HepG2 (cell line): Measurements from ENCODE around the gene NRL. TPM values are rescaled to one million over a fixed set of nuclear protein-coding genes. Genes with fewer than 3 reads are reported as not detected.

ENCODE experiments used
- ATAC-seq: fragments of 200-7000 bp; cut with Tn5 transposase; 3 replicates; pipeline ENCODE4 v1.9.1; 2020; ENCODE audit warnings: mild to moderate bottlenecking, moderate library complexity
- BruUV-seq: library from RNA; stranded (reverse); fragments of 400-500 nt; replicated peaks from 2 replicates; lab custom pipeline; 2021; lab: Mats Ljungman, UMichigan
- CTCF ChIA-PET: fragments of 300-600 bp; formaldehyde crosslinking; extraction: SDS; loops from one replicate; lab custom pipeline; 2021; ENCODE audit warnings: low total read pairs, inconsistent platforms, low intra/inter-chr PET ratio; lab: Yijun Ruan, JAX
- POLR2A ChIA-PET: fragments of 350-600 bp; sonication (Branson Sonifier 250); formaldehyde crosslinking; loops from one replicate; lab custom pipeline; 2020; ENCODE audit warnings: antibody characterized with exemption, inconsistent platforms; lab: Yijun Ruan, JAX
- DNase-seq: peaks from one replicate; pipeline ENCODE4 v3.0.0-alpha.2; 2015; ENCODE audit warnings: low spot score
- FAIRE-seq: peaks from 3 replicates; lab custom pipeline; 2011; peaks lifted over from hg19 to GRCh38; lab: Jason Lieb, UNC
- H2AFZ ChIP-seq: one replicate; pipeline ENCODE4 v1.6.1; 2011; ENCODE audit warnings: low read length, inconsistent platforms
- H3K27ac ChIP-seq: fragments of 300-600 bp; 3 replicates; pipeline ENCODE4 v1.8.0; 2011; ENCODE audit warnings: mixed run types, mild to moderate bottlenecking, mixed read lengths, low read length, inconsistent platforms; ENCODE audit not compliant: insufficient read depth; ENCODE audit errors: extremely low read length
- H3K27me3 ChIP-seq, 2 experiments: fragments of 200-600 bp in 1 of 2; 2 replicates in 1 of 2; 3 replicates in 1 of 2; pipeline versions ENCODE4 v1.6.0 to v1.8.0; 2011; ENCODE audit warnings: low read length in 2 of 2, mild to moderate bottlenecking in 2 of 2, moderate library complexity in 2 of 2, inconsistent platforms in 1 of 2; ENCODE audit not compliant: insufficient read depth in 2 of 2, control insufficient read depth in 1 of 2
- H3K36me3 ChIP-seq, 2 experiments: fragments of 200-600 bp in 1 of 2; replicated peaks in 1 of 2; 2 replicates in 1 of 2; 3 replicates in 1 of 2; pipeline versions ENCODE4 v1.5.1 to v1.8.0; 2011; ENCODE audit warnings: low read length in 2 of 2, inconsistent platforms in 1 of 2; ENCODE audit not compliant: insufficient read depth in 2 of 2, control insufficient read depth in 1 of 2
- H3K4me1 ChIP-seq: 2 replicates; pipeline ENCODE4 v1.5.1; 2012; ENCODE audit warnings: low read length, inconsistent platforms; ENCODE audit not compliant: insufficient read depth
- H3K4me2 ChIP-seq: 2 replicates; pipeline ENCODE4 v1.6.0; 2011; ENCODE audit warnings: low read depth, low read length, inconsistent platforms
- H3K4me3 ChIP-seq, 3 experiments: fragments of 200-600 bp in 1 of 3; sonication (generic), shearing (Covaris generic) in 1 of 3; replicated peaks in 1 of 3; 2 replicates each; pipeline ENCODE4 v1.5.1; 2011 to 2016; ENCODE audit warnings: low read length in 3 of 3, inconsistent platforms in 2 of 3, low read depth in 2 of 3, mild to moderate bottlenecking in 2 of 3, control low read depth in 1 of 3, mixed read lengths in 1 of 3; ENCODE audit not compliant: insufficient read depth in 1 of 3
- H3K79me2 ChIP-seq: one replicate; pipeline ENCODE4 v1.6.1; 2011; ENCODE audit warnings: low read length, inconsistent platforms; ENCODE audit not compliant: insufficient read depth
- H3K9ac ChIP-seq: 2 replicates; pipeline ENCODE4 v1.6.0; 2011; ENCODE audit warnings: mild to moderate bottlenecking, low read depth, low read length, inconsistent platforms; ENCODE audit not compliant: insufficient read depth
- H3K9me3 ChIP-seq: 2 replicates; pipeline ENCODE4 v1.5.1; 2012; ENCODE audit warnings: mild to moderate bottlenecking, low read length
- H4K20me1 ChIP-seq: 2 replicates; pipeline ENCODE4 v1.6.0; 2011; ENCODE audit warnings: inconsistent platforms, mild to moderate bottlenecking, low read length, moderate library complexity; ENCODE audit not compliant: insufficient read depth
- MYC ChIP-seq: sonication (generic); formaldehyde crosslinking; IDR thresholded peaks from 2 replicates; pipeline ENCODE4 v1.9.0; 2021; ENCODE audit warnings: missing genetic modification reagents, borderline replicate concordance
- NR2C2 ChIP-seq: sonication (generic); formaldehyde crosslinking; IDR thresholded peaks from 2 replicates; pipeline ENCODE4 v1.4.0; 2020; ENCODE audit warnings: missing genetic modification reagents, mild to moderate bottlenecking, moderate library complexity, borderline replicate concordance
- SALL1 ChIP-seq: sonication (generic); formaldehyde crosslinking; IDR thresholded peaks from 2 replicates; pipeline ENCODE4 v1.8.0; 2022; ENCODE audit warnings: mild to moderate bottlenecking, missing genetic modification reagents
- ZFY ChIP-seq: sonication (generic); formaldehyde crosslinking; IDR thresholded peaks from 2 replicates; pipeline ENCODE4 v1.4.0; 2020; ENCODE audit warnings: missing genetic modification reagents
- ZNF274 ChIP-seq: sonication (generic); formaldehyde crosslinking; IDR thresholded peaks from 2 replicates; pipeline ENCODE4 v1.5.1; 2020; ENCODE audit warnings: mild to moderate bottlenecking, missing genetic modification reagents
- ZNF329 ChIP-seq: sonication (generic); formaldehyde crosslinking; IDR thresholded peaks from 2 replicates; pipeline ENCODE4 v1.9.0; 2021; ENCODE audit warnings: low read depth, mild to moderate bottlenecking, missing genetic modification reagents
- whole genome bisulfite sequencing: methylation state at CpG from one replicate; pipeline ENCODE4 v1.1.6; 2017; ENCODE audit warnings: low lambda C conversion rate; 5-methylcytosine and 5-hydroxymethylcytosine counted together
- in situ Hi-C: cut with HindIII; loops from 2 replicates; pipeline ENCODE4 v1.10.0; 2017; ENCODE audit warnings: low pct_unique_long_range_greater_than_20kb; ENCODE audit not compliant: extremely low pct_ligation_motif_present
- intact Hi-C: fragments of 100-400 bp; cut with micrococcal nuclease; formaldehyde crosslinking; loops from one replicate; pipeline ENCODE4 v1.10.0; 2022; ENCODE audit not compliant: unreplicated experiment
- polyA plus RNA-seq, 8 experiments: library from polyadenylated mRNA; depleted of rRNA in 3 of 8; stranded (reverse) in 7 of 8; unstranded in 1 of 8; fragments of >200 nt; fragmentation: Illumina TruSeq in 4 of 8; extraction: Trizol in 4 of 8; gene quantifications; 2 replicates each; pipeline versions ENCODE4 v1.2.1 to v1.2.3, GENCODE V29; 2011 to 2016; ENCODE audit warnings: low read depth in 4 of 8, missing spikeins in 1 of 8, mixed read lengths in 1 of 8; ENCODE audit not compliant: insufficient read depth in 1 of 8
- total RNA-seq, 5 experiments: library from RNA; depleted of rRNA; stranded (reverse); fragments of >200 nt; fragmentation: Illumina TruSeq; extraction: Trizol; gene quantifications; 2 replicates each; pipeline ENCODE4 v1.2.3, GENCODE V29; 2016; ENCODE audit warnings: low read depth in 1 of 5
- TF ChIP-seq, protein P1 (sequence below): sonication (generic); formaldehyde crosslinking; IDR thresholded peaks from 2 replicates; pipeline ENCODE4 v1.4.0; 2020; ENCODE audit warnings: mild to moderate bottlenecking, missing genetic modification reagents
- TF ChIP-seq, protein P2 (sequence below), 2 experiments: sonication (generic) in 1 of 2; formaldehyde crosslinking in 1 of 2; IDR thresholded peaks; 2 replicates each; pipeline versions ENCODE4 v1.4.0 to v1.6.1; 2016 to 2020; ENCODE audit warnings: borderline replicate concordance in 1 of 2, low read depth in 1 of 2, mild to moderate bottlenecking in 1 of 2, missing genetic modification reagents in 1 of 2

Gene NRL
- total and polyA plus RNA-seq, 2 of the 13 experiments (the other 11 are each of a cell fraction or from before 2014, with no cell fraction given) = 2.5 to 4.7 TPM

DNA sequence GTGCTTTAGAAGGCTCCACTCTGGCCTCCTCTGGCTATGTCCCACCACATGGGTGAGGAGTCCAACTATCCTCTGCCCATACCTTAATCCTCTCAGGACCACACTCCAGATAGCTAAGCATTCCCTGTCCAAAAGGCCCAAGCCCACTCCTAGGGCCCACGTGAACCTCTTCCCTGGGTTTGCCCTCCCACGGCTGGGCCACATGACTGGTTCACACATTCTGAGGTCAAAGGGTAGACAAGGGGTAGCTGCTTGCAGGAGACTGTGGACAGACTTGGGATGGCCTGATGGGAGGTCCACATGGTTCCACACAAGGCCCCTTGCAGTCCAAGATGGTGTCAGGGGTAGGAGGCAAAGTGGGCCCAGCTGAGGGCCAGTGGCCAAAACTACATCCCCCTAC lies 26.7 kb downstream of the NRL start:
- no peak for FAIRE-seq
- 6% methylated on average over 2 of the region's 2 CpGs for WGBS
- intact Hi-C loops (no loop called here), in situ Hi-C loops (no loop called here)
- H3K36me3 ChIP-seq = no peaks in the 10 kb centered on the region
- H3K4me2 ChIP-seq = no peak overlapping the region
- no peak overlapping the region for H3K9ac ChIP-seq
- no TSS peak for BruUV-seq
- no peaks in the 10 kb centered on the region for H4K20me1 ChIP-seq
- H3K79me2 ChIP-seq = no peaks in the 10 kb centered on the region
- H3K9me3 ChIP-seq = no peaks in the 10 kb centered on the region
- no peak overlapping the region for H3K27ac ChIP-seq
- ATAC-seq = no peak
- DNase-seq = no peak
- H3K4me1 ChIP-seq = peaks cover 44% of the 10 kb centered on the region
- peaks cover 2 to 30% of the 10 kb centered on the region in 2 experiments; a peak in 3 of 5 replicates for H3K27me3 ChIP-seq
- no peak overlapping the region for H2AFZ ChIP-seq
- ChIA-PET POLR2A (interaction anchor here (0.9 to 14.4 kb wide), 3 partner anchors 18 to 52 kb away, joined by 3 to 594 read pairs (median 226); no protein-coding TSS in a partner anchor), CTCF (interaction anchor here (1.2 to 4.2 kb wide), 2 partner anchors 30 to 74 kb away, joined by 4 to 109 read pairs; no protein-coding TSS in a partner anchor)
- no peak overlapping the region for H3K4me3 ChIP-seq
- TF ChIP-seq SALL1 (CRISPR knock-in tag) (0 out of 2 replicates have a peak, but pooled peaks have one; percentile 16), NR2C2 (peak; percentile 65; the same call in 1 of the 2 replicates), ZNF274 (no peak), ZFY (peak; percentile 22; the same call in 1 of the 2 replicates), ZNF329 (CRISPR knock-in tag) (no peak), MYC (CRISPR knock-in tag) (peak; percentile 27; the same call in 1 of the 2 replicates)
- TF ChIP-seq, protein P1, sequence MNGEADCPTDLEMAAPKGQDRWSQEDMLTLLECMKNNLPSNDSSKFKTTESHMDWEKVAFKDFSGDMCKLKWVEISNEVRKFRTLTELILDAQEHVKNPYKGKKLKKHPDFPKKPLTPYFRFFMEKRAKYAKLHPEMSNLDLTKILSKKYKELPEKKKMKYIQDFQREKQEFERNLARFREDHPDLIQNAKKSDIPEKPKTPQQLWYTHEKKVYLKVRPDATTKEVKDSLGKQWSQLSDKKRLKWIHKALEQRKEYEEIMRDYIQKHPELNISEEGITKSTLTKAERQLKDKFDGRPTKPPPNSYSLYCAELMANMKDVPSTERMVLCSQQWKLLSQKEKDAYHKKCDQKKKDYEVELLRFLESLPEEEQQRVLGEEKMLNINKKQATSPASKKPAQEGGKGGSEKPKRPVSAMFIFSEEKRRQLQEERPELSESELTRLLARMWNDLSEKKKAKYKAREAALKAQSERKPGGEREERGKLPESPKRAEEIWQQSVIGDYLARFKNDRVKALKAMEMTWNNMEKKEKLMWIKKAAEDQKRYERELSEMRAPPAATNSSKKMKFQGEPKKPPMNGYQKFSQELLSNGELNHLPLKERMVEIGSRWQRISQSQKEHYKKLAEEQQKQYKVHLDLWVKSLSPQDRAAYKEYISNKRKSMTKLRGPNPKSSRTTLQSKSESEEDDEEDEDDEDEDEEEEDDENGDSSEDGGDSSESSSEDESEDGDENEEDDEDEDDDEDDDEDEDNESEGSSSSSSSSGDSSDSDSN (CRISPR knock-in tag) = 0 out of 2 replicates have a peak, but pooled peaks have one; percentile 33
- TF ChIP-seq, protein P2, sequence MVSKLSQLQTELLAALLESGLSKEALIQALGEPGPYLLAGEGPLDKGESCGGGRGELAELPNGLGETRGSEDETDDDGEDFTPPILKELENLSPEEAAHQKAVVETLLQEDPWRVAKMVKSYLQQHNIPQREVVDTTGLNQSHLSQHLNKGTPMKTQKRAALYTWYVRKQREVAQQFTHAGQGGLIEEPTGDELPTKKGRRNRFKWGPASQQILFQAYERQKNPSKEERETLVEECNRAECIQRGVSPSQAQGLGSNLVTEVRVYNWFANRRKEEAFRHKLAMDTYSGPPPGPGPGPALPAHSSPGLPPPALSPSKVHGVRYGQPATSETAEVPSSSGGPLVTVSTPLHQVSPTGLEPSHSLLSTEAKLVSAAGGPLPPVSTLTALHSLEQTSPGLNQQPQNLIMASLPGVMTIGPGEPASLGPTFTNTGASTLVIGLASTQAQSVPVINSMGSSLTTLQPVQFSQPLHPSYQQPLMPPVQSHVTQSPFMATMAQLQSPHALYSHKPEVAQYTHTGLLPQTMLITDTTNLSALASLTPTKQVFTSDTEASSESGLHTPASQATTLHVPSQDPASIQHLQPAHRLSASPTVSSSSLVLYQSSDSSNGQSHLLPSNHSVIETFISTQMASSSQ (IDR thresholded peaks at IDR 0.05; ENCODE audit: low read depth) = no peak
- TF ChIP-seq, protein P2 (CRISPR knock-in tag; IDR thresholded peaks at IDR 0.05; ENCODE audit: borderline replicate concordance) = no peak
